T follicular helper cell (primary cell): ENCODE measurements around the gene ADORA1.

Experiments used
- DNase-seq: peaks from one replicate; pipeline ENCODE4 v3.0.0-alpha.2; 2020; ENCODE audit warnings: low read depth

Gene ADORA1

GRCh38 chr1:203213126-203213525 lies 85.6 kb downstream of the ADORA1 start:
- no peak for DNase-seq

GRCh38 chr1:203214871-203215270 lies 87.3 kb downstream of the ADORA1 start:
- no peak for DNase-seq

- DNase-seq = no peak
These were observed 88.0 kb downstream of the ADORA1 start for GRCh38 chr1:203215573-203215972.

- DNase-seq = peak; percentile 21
These were observed 89.0 kb downstream of the ADORA1 start for GRCh38 chr1:203216274-203217138.
